Stimulated activated CD8-positive, alpha-beta memory T cell treated with anti-CD3 and anti-CD28 coated beads, Interleukin-12 subunit alpha, Interleukin-12 subunit beta, amount 100 ng/mL, for 4 hours (primary cell): Measurements from ENCODE around the gene MAML2.

ENCODE experiments used
- DNase-seq: peaks from one replicate; pipeline ENCODE4 v3.0.0-alpha.2; 2020; ENCODE audit warnings: low read depth

Gene MAML2

GRCh38 chr11:96207459-96208449 is 135.2 kb downstream of the MAML2 start:
- no peak for DNase-seq

GRCh38 chr11:96206955-96207354 is 136.0 kb downstream of the MAML2 start:
- DNase-seq: no peak

DNA sequence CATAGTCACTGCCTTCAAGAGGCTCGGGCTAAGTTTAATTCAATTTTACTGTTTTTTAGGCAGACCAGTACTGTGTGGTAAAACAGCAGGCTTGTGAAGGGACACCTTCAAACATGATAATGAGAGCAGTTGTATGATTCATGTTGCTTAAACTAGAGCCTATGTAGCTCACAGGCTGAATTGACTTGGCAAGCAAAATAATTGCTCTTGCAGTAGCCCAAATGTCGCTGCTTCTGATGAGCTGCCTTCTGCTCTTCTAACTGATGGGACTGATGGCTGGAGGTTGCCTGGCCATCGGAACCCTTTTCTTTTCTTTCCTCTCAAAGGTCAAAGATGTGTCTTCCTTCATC is 137.6 kb downstream of the MAML2 start:
- no peak for DNase-seq

GRCh38 chr11:96204721-96205459 is 138.1 kb downstream of the MAML2 start:
- no peak for DNase-seq

DNA sequence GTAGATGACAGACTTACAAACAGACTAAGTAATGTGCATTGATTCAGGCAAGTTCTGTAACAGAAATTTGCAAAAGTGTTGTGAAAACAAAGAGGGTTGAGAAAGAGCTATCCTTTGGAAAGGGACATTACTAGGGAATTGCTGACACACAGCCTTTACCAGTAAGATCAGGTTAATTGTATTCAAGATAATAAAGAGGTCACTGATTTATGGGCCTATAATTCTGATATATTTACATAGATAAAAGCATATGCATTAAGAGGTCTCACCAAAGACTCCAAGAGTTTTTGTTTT is 138.7 kb downstream of the MAML2 start:
- no peak for DNase-seq

DNA sequence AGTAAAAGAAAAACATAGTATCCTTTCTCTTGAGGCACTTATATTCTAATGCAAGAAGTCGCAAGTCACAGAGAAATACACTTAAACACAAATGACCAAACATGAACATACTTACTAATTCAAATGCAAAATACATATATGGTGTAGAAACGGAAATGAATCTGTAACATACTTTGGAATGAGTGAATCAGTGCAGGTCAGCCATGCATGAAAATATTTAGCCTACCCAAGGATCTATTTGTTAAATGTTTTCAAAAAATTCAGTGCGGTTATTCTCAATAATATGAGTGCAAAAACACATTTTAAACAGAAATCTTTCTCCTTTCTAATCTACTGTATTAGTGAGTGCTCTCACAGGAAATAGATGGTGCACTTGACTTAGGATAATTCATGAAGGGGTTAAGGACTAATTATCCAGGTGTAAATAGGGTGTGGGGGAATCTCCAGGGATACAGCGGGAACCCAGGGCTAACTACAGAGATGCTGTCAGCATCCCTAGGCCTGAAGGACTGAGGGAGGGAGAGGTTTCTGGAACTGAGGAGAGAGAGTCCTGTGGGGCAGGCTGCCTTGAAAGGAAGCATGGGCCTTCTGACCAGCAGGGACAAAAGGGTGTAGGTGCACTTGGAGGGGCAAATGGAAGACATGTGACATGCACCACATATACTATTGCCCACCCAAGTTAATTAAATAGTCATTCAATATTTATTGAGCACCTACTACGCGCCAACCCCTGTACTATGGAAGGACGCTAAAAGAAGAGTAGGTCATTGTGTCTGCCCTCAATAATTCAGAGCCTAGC is 139.2 kb downstream of the MAML2 start:
- DNase-seq: no peak

- DNase-seq: no peak
Observed at GRCh38 chr11:96200243-96200642, 142.8 kb downstream of the MAML2 start.

DNA sequence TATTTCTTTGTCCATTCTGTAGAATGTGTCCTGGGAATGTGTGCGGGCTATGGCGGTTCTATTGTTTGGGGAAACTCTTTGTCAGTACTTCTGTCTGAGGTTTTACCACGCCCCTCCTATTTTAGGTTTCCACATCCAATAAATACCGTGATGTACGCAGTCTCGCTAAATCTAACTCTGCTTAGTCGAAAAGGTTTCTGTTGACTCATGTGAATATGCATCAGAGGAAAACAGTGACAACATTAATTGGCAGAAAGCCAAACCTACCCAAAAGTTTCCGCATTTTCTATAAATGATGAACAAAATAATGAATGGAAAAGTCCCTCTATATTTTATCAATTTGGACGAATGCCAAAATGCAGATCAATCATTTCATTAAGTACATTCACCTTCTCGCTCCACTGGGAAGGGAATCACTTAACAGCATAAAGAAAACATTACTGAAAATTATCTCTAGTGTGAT is 143.4 kb downstream of the MAML2 start:
- DNase-seq: no peak

DNA sequence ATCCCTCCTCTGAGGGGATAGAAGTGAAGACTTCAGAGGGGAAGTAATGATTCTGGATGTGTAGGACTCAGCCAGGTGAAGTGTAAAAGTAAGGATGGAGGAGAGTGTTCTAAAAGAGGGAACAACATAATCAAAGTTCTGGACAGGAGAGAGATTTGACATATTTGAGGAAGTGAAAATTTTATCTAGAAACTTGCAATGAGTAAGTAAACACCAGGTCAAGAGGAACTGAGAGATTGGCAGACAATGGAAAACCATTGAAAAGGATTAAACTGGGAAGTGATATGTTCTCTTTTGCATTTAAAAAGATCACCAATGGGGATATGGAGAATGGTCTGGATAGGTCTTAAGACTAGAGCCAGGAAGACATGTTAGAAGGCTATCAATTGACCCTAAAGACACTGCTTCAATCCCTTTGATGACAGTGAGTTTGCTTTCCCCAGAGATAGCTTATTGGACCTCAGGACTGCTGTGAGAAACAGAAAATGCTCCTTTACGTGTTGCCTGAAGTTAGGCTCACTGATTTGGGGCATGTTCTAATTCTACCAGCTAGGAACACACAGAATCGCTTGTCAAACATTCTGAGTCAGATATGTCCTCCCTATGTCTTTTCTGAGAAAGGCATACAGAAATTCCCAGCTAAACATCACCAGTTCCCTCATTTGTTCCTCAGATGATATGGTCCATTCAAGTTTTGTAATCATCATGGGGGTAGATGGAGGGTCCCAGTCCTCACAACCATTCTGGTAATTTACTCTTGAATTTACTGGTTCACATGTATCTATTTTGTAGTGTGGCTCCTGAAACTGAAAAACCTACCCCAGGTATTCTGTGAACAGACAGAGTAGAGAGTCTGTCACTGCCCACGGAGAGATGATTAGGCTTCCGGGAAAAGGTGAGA is 144.9 kb downstream of the MAML2 start:
- no peak for DNase-seq

DNA sequence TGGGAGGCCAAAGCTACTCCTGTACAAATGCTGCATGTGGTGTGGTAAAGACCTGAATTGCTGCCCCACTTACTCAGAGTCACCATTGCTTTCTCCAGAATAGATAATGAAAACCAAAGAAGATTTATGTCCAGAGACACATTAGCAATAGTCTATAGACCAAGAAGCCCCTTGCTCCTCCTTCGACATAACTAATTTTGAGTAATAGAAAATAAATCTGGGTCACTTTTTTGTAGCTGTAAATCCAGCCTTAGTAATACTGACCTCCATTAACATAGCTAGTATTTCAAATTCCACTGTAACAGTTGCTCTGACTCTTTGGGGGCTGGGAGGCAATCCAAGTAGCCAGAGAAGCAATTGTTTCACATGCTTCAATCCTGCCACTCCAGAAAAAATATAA is 145.9 kb downstream of the MAML2 start:
- no peak for DNase-seq

DNA sequence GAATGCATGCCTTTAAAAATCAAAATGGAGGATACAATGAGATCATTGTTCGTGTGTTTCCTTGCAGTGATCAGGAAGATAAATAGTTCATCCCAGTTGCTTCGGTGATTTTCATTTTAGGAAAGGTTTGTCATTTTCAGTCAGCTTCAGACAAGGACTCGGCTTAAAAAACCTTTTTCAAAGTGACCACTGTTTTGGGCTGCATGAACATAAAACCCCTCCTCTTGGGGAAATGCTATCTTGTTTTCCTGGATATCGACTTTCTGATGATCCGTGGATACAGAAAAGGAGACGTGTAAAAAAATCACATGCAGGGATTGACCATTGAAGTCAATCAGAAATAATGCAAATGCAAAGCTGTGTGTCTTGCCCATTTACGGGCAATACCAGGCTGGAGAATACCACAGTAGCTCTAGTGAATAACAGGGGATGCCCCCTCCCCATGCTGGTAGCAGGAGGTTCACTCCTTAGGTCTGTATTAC is 146.8 kb downstream of the MAML2 start:
- no peak for DNase-seq

DNA sequence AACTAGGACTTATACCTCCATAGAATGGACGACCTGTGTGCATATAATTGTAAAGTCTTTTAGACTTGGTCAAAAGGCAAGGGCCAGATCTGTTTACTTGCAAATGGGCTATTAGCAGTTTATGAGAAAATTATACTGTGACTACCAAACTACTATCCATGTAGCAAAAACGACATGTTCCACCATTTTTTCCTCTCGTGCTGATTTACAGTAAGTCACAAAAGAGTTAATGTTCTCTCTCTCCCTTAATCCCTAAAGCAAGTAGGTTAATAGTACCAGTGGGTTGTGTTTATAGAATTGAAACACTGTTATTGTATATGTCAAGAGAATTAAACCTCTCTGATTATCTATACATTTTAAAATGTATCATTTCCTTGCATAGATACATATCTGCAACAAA is 147.3 kb downstream of the MAML2 start:
- DNase-seq: no peak

DNA sequence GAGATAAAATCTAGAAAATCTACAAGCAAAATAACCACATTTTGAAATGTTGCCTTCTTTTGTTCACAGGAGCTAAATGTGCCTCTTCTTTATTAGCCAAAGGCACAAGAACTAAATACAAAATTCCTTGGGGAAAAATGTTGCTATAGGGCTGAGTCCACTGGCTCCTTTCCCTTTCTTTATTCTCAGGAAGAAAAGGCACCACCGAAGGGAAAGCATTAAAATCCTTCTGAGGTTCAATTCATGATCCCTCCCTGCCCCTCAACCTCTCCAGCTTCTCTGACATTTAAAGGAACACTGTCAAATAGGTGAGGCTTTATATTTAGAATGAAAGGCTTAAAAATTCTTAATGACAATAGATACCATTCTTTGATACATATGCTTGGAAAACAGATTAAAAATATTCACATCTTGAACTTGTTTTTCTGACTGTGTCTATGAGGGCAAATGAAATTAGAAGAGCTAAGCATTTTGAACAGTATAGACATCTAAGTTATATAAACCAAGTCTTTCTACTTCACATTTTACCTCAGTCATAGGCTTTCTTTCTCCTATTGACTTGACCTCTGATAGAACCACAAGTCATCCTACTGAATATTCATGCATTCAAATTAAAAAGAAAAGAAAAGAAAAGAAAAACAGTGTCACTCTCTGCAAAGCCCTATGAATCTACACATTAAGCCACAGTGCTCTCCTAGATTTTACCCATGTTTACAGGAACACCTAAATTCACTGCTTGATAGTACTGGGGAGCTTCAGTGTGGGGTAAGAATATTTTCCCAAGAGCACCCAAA is 148.2 kb downstream of the MAML2 start:
- no peak for DNase-seq

GRCh38 chr11:96193745-96194443 is 149.1 kb downstream of the MAML2 start:
- DNase-seq: no peak

DNA sequence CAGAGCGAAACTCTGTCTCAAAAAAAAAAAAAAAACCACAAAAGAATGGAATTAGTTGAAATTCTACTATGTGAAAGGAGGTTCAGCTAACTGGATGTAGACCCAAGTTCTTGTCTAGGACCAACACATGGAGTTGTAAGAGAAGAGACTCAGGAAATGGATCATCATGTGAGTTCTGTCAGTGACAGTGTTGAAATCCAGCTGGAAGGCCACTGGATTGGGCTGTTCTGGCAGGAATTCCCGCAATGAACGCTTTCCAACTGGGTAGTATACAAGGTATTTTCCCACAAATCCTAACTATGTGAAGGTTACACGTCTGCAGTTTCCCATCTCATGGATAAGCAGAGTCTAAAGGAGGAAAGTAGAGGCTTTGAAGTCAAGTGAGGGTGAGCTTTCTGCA is 151.2 kb downstream of the MAML2 start:
- DNase-seq: no peak

DNA sequence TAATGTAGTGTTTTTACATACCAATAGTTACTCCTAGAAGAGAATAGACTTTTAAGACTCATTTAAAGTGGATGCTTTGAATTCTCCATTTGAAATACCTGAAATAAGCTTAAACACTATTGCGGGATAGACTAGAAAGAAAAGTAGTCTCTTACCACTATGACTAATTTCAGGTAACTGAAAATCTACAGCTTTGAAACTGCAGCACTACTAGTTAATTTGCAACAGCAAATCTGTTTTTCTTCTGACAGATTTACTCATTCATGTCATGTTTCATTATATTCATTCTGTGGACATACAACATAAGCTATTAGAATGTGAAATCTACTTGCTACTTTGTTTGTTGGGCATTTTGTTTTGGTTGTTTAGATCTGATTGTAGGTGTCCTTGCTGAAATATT is 153.6 kb downstream of the MAML2 start:
- no peak for DNase-seq

GRCh38 chr11:96188243-96189006 is 154.6 kb downstream of the MAML2 start:
- no peak for DNase-seq

DNA sequence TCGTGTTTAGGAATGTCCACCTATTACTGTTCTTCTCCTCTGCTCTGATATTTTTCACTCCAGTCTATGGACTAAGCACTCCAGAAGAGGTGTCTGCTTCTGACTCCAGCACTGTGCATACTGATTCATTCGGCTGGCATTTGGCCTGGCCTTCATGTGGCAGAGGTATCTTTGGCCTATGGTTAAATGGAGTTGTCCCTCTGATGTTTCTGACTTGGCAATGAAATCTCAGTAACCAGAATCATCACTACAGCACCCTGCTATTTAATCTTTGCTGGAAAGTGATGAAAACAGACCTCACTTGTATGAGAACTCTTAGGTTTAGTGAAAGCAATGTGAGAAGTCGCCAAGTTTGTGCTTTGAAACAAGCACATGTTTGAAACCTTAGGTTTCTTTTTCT is 155.2 kb downstream of the MAML2 start:
- no peak for DNase-seq

GRCh38 chr11:96186806-96187205 is 156.2 kb downstream of the MAML2 start:
- DNase-seq: no peak
